PFSK-1 (cell line): ENCODE results near the gene TNFSF4.

Experiments used
- FOXP2 ChIP-seq: optimal IDR thresholded peaks from 2 replicates; pipeline ENCODE3; 2011; ENCODE audit warnings: borderline replicate concordance, control low read depth, inconsistent platforms; ENCODE audit not compliant: insufficient read depth; ENCODE audit errors: extremely low read length, extremely low read depth
- POLR2AphosphoS5 ChIP-seq: IDR thresholded peaks from 2 replicates; pipeline ENCODE4 v1.6.1; 2012; ENCODE audit warnings: low read depth, mild to moderate bottlenecking, control low read depth, low read length, moderate library complexity
- SIN3A ChIP-seq: IDR thresholded peaks from 2 replicates; pipeline ENCODE4 v1.6.1; 2012; ENCODE audit warnings: mild to moderate bottlenecking, low read length, moderate library complexity, borderline replicate concordance; ENCODE audit not compliant: insufficient read depth
- TAF1 ChIP-seq: IDR thresholded peaks from 2 replicates; pipeline ENCODE4 v1.6.1; 2012; ENCODE audit warnings: low read length, control low read depth, borderline replicate concordance; ENCODE audit not compliant: insufficient read depth
- TF ChIP-seq, protein P1 (sequence below), 2 experiments: IDR thresholded peaks; 2 replicates each; pipeline versions ENCODE4 v1.6.1 to v1.8.0; 2011 to 2012; ENCODE audit warnings: low read depth in 2 of 2, low read length in 2 of 2, control low read depth in 1 of 2, inconsistent platforms in 1 of 2, mild to moderate bottlenecking in 1 of 2, moderate library complexity in 1 of 2; ENCODE audit not compliant: insufficient read depth in 1 of 2

TNFSF4 gene

DNA sequence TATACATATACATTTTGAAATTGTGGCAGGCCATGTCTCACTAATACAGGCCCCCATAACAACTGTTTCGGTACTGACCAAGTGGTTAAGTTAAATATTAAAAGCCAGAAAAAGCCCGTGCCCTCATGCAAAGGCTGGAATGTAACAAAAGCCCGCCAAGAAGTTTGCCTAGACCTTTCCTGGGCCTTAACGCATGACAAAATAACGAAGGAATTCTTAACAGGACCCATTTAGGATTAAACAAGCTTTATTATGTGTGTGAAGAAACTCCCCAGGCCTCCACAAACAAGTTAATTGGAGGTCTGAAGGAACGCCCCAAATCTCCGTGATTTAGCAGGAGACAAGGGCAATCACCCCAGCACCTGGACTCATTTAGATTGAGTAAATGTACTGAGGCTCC lies 42.4 kb downstream of the TNFSF4 start:
- TF ChIP-seq SIN3A = no peak
- TF ChIP-seq, protein P1, sequence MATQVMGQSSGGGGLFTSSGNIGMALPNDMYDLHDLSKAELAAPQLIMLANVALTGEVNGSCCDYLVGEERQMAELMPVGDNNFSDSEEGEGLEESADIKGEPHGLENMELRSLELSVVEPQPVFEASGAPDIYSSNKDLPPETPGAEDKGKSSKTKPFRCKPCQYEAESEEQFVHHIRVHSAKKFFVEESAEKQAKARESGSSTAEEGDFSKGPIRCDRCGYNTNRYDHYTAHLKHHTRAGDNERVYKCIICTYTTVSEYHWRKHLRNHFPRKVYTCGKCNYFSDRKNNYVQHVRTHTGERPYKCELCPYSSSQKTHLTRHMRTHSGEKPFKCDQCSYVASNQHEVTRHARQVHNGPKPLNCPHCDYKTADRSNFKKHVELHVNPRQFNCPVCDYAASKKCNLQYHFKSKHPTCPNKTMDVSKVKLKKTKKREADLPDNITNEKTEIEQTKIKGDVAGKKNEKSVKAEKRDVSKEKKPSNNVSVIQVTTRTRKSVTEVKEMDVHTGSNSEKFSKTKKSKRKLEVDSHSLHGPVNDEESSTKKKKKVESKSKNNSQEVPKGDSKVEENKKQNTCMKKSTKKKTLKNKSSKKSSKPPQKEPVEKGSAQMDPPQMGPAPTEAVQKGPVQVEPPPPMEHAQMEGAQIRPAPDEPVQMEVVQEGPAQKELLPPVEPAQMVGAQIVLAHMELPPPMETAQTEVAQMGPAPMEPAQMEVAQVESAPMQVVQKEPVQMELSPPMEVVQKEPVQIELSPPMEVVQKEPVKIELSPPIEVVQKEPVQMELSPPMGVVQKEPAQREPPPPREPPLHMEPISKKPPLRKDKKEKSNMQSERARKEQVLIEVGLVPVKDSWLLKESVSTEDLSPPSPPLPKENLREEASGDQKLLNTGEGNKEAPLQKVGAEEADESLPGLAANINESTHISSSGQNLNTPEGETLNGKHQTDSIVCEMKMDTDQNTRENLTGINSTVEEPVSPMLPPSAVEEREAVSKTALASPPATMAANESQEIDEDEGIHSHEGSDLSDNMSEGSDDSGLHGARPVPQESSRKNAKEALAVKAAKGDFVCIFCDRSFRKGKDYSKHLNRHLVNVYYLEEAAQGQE (IDR thresholded peaks at IDR 0.05; ENCODE audit: insufficient read depth in 1 of 2, low read depth in 2 of 2, low read length in 2 of 2) = no peak
- no peak for TF ChIP-seq FOXP2
- no peak for TF ChIP-seq POLR2AphosphoS5
- TF ChIP-seq TAF1 = no peak

DNA sequence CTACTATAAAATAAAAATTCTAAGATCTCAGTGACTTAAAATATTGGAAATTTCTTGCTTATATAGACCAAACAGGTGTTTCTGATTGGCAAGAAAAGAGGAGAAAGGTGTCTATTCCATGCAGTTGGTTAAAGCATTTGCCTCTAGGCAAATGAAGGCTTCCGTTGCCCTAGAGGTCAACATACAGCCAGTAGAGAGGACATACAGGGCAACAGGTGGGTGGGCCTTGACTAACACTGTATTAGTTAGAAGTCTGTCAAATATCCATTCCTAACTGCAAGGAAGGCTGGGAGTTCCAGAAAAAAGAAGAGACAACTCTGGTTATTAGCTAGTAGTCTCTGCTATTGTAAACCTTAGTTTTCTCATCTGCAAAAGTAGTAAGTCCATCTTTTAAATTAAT lies 43.0 kb downstream of the TNFSF4 start:
- TF ChIP-seq, protein P1 (IDR thresholded peaks at IDR 0.05; ENCODE audit: insufficient read depth in 1 of 2, low read depth in 2 of 2, low read length in 2 of 2) = no peak
- TF ChIP-seq FOXP2 = no peak
- TF ChIP-seq TAF1 = no peak
- no peak for TF ChIP-seq SIN3A
- TF ChIP-seq POLR2AphosphoS5 = no peak

DNA sequence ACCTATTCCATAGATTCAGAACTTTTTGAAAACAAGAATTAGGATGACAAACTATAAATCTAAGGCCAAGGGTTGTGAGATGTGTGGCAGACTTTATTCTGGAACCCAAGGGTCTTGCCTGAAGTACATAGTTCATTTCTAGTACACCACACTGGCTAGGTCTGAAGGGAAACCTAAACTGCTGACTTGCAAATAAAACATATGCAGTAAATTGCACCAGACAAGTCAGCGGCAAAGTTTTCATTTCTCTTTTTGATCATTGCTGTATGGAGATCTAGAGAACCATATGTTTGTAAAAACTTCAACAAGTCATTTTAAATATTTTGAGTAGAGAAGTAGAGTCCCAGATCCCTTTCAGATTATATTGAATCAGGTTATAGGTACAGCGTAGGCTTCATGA lies 43.9 kb downstream of the TNFSF4 start:
- TF ChIP-seq POLR2AphosphoS5 (no peak), SIN3A (no peak), FOXP2 (no peak), TAF1 (no peak)
- TF ChIP-seq, protein P1 (IDR thresholded peaks at IDR 0.05; ENCODE audit: insufficient read depth in 1 of 2, low read depth in 2 of 2, low read length in 2 of 2) = no peak

DNA sequence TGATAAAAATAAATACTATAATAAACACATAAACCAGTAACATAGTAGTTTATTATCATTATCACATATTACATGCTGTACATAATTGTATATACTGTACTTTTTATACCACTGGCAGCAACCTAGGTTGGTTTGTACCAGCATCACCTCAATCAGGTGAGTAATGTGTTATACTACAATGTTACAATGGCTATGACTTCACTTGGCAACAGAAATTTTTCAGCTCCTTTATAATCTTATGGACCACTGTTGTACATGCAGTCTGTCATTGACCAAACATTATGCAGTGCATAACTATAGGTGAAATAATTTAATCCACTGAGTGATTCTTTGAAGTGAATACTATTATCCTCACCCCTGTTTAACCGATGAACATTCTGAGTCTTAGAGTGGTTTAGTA lies 44.5 kb downstream of the TNFSF4 start:
- TF ChIP-seq, protein P1 (IDR thresholded peaks at IDR 0.05; ENCODE audit: insufficient read depth in 1 of 2, low read depth in 2 of 2, low read length in 2 of 2) = no peak
- TF ChIP-seq POLR2AphosphoS5 (no peak), FOXP2 (no peak), TAF1 (no peak), SIN3A (no peak)

DNA sequence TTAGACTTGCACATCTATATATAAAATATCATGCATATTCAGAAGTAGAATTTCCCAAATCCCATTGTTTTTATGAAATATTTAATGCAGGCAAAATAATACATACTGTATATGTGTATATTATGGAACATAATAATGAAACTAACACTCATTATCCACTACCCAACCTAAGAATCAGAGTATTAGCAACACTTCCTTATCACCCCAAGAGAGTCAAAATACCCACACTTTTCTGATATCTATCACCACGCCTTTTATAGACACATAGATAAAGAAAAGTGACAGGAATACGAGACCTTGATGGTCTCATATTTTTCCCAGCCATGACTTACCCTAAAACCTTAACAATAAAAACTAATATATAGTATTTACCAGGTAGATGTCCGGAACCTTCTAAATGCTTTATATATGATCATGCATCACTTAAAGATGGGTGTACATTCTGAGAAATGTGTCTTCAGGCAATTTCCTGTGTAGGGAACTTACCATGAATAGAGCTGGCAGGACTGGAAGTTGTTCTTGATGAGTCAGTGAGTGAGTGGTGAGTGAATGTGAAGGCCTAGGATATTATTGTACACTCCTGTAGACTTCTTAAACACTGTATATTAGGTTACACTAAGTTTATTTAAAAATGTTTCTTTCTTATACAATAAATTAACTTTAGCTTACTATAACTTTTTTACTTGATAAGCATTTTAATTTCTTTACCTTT lies 45.5 kb downstream of the TNFSF4 start:
- TF ChIP-seq POLR2AphosphoS5 (no peak), SIN3A (no peak), FOXP2 (no peak), TAF1 (no peak)
- TF ChIP-seq, protein P1 (IDR thresholded peaks at IDR 0.05; ENCODE audit: insufficient read depth in 1 of 2, low read depth in 2 of 2, low read length in 2 of 2) = no peak
